Measurements from ENCODE around the gene CUZD1.

- no peak for TF ChIP-seq CTCF (IDR thresholded peaks at IDR 0.05)
- no peak for TF ChIP-seq POLR2A (IDR thresholded peaks at IDR 0.05; ENCODE audit: low read depth)
- TF ChIP-seq POLR2AphosphoS5 (IDR thresholded peaks at IDR 0.05): no peak
- TF ChIP-seq EP300 (IDR thresholded peaks at IDR 0.05): no peak
Measured at GRCh38 chr10:122839505-122839904, 6.2 kb downstream of the CUZD1 start.

Measured in esophagus muscularis mucosa (tissue), 4 donors.